Stimulated activated CD8-positive, alpha-beta memory T cell treated with anti-CD3 and anti-CD28 coated beads, Interleukin-4, amount 100 ng/mL, for 4 hours (primary cell): ENCODE measurements around the gene SYCE3.
"Not testable (repeated sequence)": the region's sequence is repeated elsewhere in the genome, so short reads cannot be mapped to it uniquely, and the experiment has no call there.

Experiments
- DNase-seq, 2 donors: peaks; one replicate each; pipeline ENCODE4 v3.0.0-alpha.2; 2020; ENCODE audit warnings: low read depth in 2 of 2, low spot score in 1 of 2

Gene SYCE3, protein sequence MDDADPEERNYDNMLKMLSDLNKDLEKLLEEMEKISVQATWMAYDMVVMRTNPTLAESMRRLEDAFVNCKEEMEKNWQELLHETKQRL

GRCh38 chr22:50562523-50563412 is at the start of gene SYCE3:
Gene SYCE3 (minus strand): TSS chr22:50562919. CDS start chr22:50556405, 6,514 bp downstream.
- peak; percentile 91 to 96 for DNase-seq

DNA sequence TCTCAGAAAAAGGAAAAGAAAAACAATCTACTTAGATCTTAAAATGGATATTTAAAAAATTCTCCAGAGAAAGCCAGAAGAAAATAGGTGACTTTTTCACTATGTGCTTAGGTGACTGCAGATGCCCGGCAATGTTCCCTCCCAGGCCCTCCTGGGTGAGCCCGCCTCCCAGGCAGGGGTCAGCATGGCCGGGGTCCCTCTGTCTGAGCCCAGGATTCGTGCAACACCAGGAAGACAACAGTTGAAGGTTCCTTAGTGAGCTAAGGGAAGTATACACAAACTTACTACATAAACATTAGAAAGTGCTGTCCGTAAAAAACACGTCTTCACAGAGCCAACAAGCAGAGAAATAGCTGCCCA is 49.4 kb upstream of the SYCE3 start:
- DNase-seq, result no peak

GRCh38 chr22:50611341-50612060 is 48.8 kb upstream of the SYCE3 start:
- DNase-seq, result no peak

DNA sequence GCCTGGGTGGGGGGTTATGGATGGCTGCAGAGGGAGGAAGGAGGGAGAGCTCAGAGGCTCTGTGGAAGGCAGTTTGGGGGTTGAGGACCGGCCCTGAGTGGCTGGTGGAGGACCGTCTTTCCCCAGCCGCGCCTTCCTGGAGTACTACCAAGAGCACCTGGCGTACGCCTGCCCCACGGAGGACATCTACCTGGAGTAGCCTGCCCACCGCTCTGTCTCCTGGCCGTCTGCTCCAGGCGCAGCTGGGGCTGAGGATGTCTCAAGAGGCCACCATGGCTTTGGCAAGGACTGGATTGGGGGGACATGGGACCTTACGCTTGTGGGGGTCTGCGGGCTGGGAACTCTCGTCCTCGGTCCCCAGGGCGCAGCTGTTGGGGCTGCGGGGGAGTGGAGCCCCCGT is 47.9 kb upstream of the SYCE3 start:
- no peak for DNase-seq

DNA sequence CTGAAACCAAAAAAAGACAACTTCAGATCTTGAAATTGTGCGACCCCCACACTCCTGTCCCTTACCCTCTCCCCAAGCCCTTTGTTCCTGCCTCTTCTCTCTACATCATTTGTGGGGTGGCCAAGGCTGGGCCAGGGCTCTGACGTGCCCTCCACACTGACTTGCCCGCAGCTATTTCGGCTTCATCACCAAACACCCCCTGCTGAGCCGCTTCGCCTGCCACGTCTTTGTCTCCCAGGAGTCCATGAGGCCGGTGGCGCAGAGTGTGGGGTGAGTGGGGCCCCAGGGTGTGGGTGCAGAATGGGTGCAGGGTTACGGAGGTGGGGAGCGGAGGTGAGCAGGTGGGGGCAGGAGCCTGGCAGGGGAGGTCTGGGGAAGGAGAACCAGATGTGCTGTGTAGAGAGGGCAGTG is 47.3 kb upstream of the SYCE3 start:
- no peak for DNase-seq

DNA sequence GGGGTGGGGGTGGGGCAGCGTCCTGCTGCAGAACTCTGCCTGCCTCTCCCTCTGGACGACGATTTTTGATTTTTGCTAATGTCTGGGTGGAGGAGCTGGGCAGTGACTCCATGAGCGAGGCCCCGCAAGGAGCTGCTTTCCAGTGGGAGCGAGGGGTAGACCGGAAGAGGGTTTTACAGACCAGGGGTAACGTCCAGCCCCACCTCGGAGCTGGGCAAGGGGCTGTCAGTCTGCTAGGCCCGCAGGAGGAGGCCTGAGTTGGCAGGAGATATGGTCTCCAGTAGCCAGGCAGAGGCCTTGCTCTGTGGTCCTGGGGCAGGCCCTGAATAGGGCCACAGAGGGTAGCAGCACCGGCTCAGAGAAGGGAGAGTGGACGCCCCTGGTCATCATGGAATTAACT is 46.9 kb upstream of the SYCE3 start:
- no peak for DNase-seq

GRCh38 chr22:50608996-50609395 is 46.3 kb upstream of the SYCE3 start:
- DNase-seq, result no peak

DNA sequence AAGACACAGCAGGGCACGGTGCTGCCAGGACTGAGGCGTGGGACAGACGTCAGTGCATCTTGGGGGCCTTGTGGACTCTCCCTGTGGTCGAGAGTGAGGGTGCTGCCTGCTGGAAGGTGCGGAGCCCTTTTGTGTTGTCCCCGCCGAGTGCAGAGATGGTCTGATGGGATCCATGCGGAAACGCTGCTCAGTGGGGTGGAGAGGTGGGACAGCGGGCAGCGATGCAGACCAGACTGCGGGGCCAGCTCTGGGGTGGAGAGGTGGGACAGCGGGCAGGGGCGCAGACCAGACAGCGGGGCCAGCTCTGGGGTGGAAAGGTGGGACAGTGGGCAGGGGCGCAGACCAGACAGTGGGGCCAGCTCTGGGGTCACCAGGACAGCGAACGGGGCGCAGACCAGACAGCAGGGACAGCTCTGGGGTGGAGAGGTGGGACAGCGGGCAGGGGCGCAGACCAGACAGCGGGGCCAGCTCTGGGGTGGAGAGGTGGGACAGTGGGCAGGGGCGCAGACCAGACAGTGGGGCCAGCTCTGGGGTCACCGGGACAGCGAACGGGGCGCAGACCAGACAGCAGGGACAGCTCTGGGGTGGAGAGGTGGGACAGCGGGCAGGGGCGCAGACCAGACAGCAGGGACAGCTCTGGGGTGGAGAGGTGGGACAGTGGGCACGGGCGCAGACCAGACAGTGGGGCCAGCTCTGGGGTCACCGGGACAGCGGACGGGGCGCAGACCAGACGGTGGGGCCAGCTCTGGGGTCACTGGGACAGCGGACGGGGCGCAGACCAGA is 45.5 kb upstream of the SYCE3 start:
- not testable (repeated sequence) for DNase-seq

DNA sequence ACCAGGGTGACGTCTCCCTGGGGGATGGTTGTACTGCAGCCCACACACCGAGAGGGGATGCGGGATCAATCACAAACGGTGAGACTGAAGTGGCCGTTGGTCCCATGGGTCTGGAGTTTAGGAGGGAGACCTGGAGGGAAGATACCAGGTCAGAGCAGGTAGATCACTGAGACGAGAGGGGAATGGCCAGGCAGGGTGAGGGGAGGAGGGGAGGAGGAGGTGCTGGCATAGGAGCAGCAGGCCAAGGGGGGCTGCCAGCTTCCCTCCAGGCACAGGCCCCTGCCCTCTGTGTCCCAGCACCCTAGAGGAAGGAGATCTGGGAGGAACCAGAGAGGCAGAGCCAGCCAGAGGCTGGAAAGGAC is 44.9 kb upstream of the SYCE3 start:
- DNase-seq, result no peak

GRCh38 chr22:50606946-50607658 is 44.4 kb upstream of the SYCE3 start:
- no peak for DNase-seq

DNA sequence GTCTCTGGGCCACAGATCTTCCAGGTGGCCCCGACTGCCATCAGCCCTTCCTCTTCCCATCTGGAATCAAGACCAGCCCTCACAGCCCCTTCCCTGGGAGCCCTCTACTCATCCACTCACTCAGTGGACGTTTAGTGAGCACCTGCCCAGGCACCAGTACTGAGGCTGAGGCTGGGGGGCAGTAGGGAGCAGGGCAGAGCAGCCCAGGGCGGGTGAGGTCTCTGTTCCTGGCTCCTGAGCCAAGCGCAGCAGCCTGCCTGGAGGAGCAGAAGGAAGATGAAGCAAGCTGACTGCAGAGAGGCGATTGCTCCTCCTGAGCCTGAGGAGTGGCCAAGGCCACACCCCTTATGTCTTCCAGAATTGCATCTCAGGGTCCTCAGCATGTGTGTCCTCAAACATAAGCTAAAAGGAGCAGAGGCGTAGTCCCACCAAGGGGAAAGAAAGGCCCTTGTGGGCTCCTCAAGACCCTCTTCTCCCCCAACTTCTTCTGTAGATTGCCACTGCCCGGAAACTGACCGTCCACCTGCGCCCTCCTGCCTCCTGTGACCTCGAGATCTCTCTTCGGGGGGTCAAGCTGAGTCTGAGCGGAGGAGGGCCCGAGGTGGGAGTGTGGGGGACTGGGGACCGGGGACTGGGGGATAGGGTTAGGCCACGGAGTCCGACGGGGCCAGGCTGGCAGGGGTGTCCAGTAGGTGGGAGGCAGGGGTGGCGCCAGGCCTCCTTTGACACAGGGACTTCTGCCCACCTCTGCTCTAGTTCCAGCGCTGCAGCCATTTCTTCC is 43.6 kb upstream of the SYCE3 start:
- no peak for DNase-seq

- DNase-seq, result no peak
These were observed 42.9 kb upstream of the SYCE3 start for GRCh38 chr22:50605613-50606074.

- no peak for DNase-seq
These were observed 42.4 kb upstream of the SYCE3 start for GRCh38 chr22:50605002-50605612.

DNA sequence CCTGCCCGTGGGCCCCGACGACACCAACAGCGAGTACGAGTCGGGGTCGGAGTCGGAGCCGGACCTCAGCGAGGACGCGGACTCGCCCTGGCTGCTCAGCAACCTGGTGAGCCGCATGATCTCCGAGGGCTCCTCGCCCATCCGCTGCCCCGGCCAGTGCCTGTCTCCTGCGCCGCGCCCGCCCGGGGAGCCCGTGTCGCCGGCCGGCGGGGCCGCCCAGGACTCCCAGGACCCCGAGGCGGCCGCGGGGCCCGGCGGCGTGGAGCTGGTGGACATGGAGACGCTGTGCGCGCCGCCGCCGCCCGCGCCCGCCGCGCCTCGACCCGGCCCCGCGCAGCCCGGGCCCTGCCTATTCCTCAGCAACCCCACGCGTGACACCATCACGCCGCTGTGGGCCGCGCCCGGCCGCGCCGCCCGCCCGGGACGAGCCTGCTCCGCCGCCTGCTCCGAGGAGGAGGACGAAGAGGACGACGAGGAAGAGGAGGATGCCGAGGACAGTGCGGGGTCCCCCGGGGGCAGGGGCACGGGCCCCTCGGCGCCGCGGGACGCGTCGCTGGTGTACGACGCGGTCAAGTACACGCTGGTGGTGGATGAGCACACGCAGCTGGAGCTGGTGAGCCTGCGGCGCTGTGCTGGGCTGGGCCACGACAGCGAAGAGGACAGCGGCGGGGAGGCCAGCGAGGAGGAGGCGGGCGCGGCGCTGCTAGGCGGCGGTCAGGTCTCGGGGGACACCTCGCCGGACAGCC is 41.7 kb upstream of the SYCE3 start:
- no peak for DNase-seq

- no peak for DNase-seq
These were observed 41.0 kb upstream of the SYCE3 start for GRCh38 chr22:50603511-50604255.

DNA sequence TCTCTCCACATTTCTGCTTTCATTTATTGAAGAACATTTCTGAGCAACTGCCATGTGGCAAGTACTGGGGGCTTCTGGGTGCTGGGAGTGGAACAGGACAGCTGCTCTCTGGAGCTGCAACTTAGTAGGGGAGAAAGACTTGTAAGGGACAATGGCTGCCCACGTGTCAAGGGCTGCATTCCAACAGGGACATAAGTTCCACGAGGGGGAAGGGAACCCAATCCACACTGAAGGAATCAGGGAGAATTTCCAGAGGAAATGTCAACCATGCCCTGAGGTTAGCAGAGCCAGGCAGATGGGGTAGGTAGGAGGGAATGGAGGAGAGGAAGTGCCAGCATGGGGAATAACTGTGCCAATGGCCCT is 39.6 kb upstream of the SYCE3 start:
- DNase-seq, result no peak

- no peak for DNase-seq
These were observed 39.1 kb upstream of the SYCE3 start for GRCh38 chr22:50601669-50602337.
